Caco-2 (cell line): ENCODE measurements around the gene THAP11. TPM values are rescaled to one million over a fixed set of nuclear protein-coding genes. Genes with fewer than 3 reads are reported as not detected.

Source experiments
- BruUV-seq: library from RNA; stranded (reverse); fragments of 400-500 nt; replicated peaks from 2 replicates; lab custom pipeline; 2021; lab: Mats Ljungman, UMichigan
- CTCF ChIA-PET: fragments of 300-600 bp; sonication (Branson Sonifier 250); formaldehyde crosslinking; loops from one replicate; lab custom pipeline; 2022; ENCODE audit warnings: antibody characterized with exemption; lab: Charles Lee
- POLR2A ChIA-PET: fragments of 300-600 bp; sonication (Branson Sonifier 250); formaldehyde crosslinking; loops from one replicate; lab custom pipeline; 2022; ENCODE audit warnings: antibody characterized with exemption; lab: Charles Lee
- DNase-seq, 2 experiments: peaks; one replicate each; pipeline versions ENCODE4 v3.0.0 to v3.0.0-alpha.2; 2020 to 2022
- H3K27me3 ChIP-seq: replicated peaks from 2 replicates; pipeline ENCODE4 v1.6.0; 2011; ENCODE audit warnings: low read length; ENCODE audit not compliant: control insufficient read depth, insufficient read depth
- H3K36me3 ChIP-seq: 2 replicates; pipeline ENCODE4 v1.5.1; 2011; ENCODE audit warnings: low read length; ENCODE audit not compliant: control insufficient read depth, insufficient read depth
- H3K4me1 ChIP-seq: fragments of 250-450 bp; sonication (Bioruptor Pico); 2 replicates; pipeline ENCODE4 v1.5.1; 2020; ENCODE audit warnings: mild to moderate bottlenecking
- H3K4me3 ChIP-seq: 2 replicates; pipeline ENCODE4 v1.5.1; 2011; ENCODE audit warnings: low read depth, mild to moderate bottlenecking, control low read depth, low read length
- H3K9me3 ChIP-seq: fragments of 250-450 bp; sonication (Bioruptor Pico); 2 replicates; pipeline ENCODE4 v1.5.1; 2020; ENCODE audit warnings: mild to moderate bottlenecking, moderate library complexity
- H3K27ac Mint-ChIP-seq: one replicate; pipeline ENCODE4 v1.8.0; 2022; ENCODE audit warnings: mixed read lengths; ENCODE audit not compliant: unreplicated experiment
- H3K27me3 Mint-ChIP-seq: one replicate; pipeline ENCODE4 v1.8.0; 2022; ENCODE audit warnings: mixed read lengths; ENCODE audit not compliant: insufficient read depth, unreplicated experiment
- H3K36me3 Mint-ChIP-seq: one replicate; pipeline ENCODE4 v1.8.0; 2022; ENCODE audit warnings: mild to moderate bottlenecking, mixed read lengths; ENCODE audit not compliant: insufficient read depth, unreplicated experiment
- H3K4me1 Mint-ChIP-seq: one replicate; pipeline ENCODE4 v1.8.0; 2022; ENCODE audit warnings: low read depth, mixed read lengths; ENCODE audit not compliant: unreplicated experiment
- H3K4me3 Mint-ChIP-seq: one replicate; pipeline ENCODE4 v1.8.0; 2022; ENCODE audit warnings: mild to moderate bottlenecking, moderate library complexity, mixed read lengths; ENCODE audit not compliant: unreplicated experiment
- H3K9me3 Mint-ChIP-seq: one replicate; pipeline ENCODE4 v1.8.0; 2022; ENCODE audit warnings: mixed read lengths; ENCODE audit not compliant: unreplicated experiment
- CTCF ChIP-seq, 2 experiments: fragments of 200-600 bp in 1 of 2; IDR thresholded peaks; 1 replicate in 1 of 2; 2 replicates in 1 of 2; pipeline versions ENCODE4 v1.5.1 to v1.8.0; 2011 to 2022; ENCODE audit warnings: antibody characterized with exemption in 1 of 2, control low read depth in 1 of 2, inconsistent platforms in 1 of 2, low read depth in 1 of 2, low read length in 1 of 2, mild to moderate bottlenecking in 1 of 2, moderate library complexity in 1 of 2; ENCODE audit not compliant: insufficient read depth in 1 of 2, severe bottlenecking in 1 of 2, unreplicated experiment in 1 of 2
- intact Hi-C: fragments of 100-400 bp; cut with micrococcal nuclease; formaldehyde crosslinking; loops from one replicate; pipeline ENCODE4 v1.10.0; 2022; ENCODE audit not compliant: unreplicated experiment
- total RNA-seq: library from RNA; stranded (reverse); gene quantifications from 2 replicates; pipeline ENCODE4 v1.2.3, GENCODE V29; 2022

THAP11 gene
- total RNA-seq, 1 experiment from 2014 or later: 46.8 TPM

- intact Hi-C loops: loop anchor here (1.0 to 10.0 kb wide), 5 partner anchors 40 to 282 kb away; partner anchors contain the start of genes CENPT, CTCF, GFOD2 and NUTF2
- H3K4me1 ChIP-seq: peaks cover 10% of the 10 kb centered on the region; the same call in 1 of the 2 replicates
- ChIA-PET CTCF (interaction anchor here (0.6 to 3.0 kb wide), 26 partner anchors 9 to 737 kb away, joined by 3 to 47 read pairs (median 4); partner anchors contain the start of genes ACD, ATP6V0D1, EDC4 and GFOD2), POLR2A (interaction anchor here (0.5 to 2.0 kb wide), 19 partner anchors 10 to 1848 kb away, joined by 3 to 18 read pairs (median 4); partner anchors contain the start of genes ACD, CENPT, GFOD2 and NFATC3)
- TF ChIP-seq CTCF (IDR thresholded peaks at IDR 0.05; ENCODE audit: insufficient read depth in 1 of 2, low read depth in 1 of 2, low read length in 1 of 2, severe bottlenecking in 1 of 2, unreplicated experiment in 1 of 2): no peak
- Mint-ChIP-seq H3K9me3 (no peaks in the 10 kb centered on the region), H3K36me3 (peaks cover 33% of the 10 kb centered on the region), H3K4me3 (peak within 1 kb of the TSS; percentile 83), H3K27me3 (no peaks in the 10 kb centered on the region), H3K27ac (peak within 1 kb of the TSS; percentile 81), H3K4me1 (peaks cover 9% of the 10 kb centered on the region)
- peak within 1 kb of the TSS; percentile 88 for H3K4me3 ChIP-seq
- H3K36me3 ChIP-seq: 0 out of 2 replicates have a peak, but pooled peaks cover 1% of the 10 kb centered on the region
- no TSS peak for BruUV-seq
- no peaks in the 10 kb centered on the region for H3K27me3 ChIP-seq
- no peaks in the 10 kb centered on the region for H3K9me3 ChIP-seq
- DNase-seq: peak; percentile 99
Observed at GRCh38 chr16:67806428-67807147, 35.5 kb upstream of the THAP11 start, which contains the start of the genes RANBP10 and TSNAXIP1. TSS of gene RANBP10 (minus strand) at chr16:67806560. CDS start at chr16:67806536, 24 bp downstream. TSS of gene TSNAXIP1 (plus strand) at chr16:67806889. CDS start at chr16:67807150, 261 bp downstream.

GRCh38 chr16:67807148-67807682 is 34.9 kb upstream of the THAP11 start:
- DNase-seq: no peak

More at GRCh38 chr16:67807148-67807682, 34.9 kb upstream of the THAP11 start:
- TF ChIP-seq CTCF (IDR thresholded peaks at IDR 0.05; ENCODE audit: insufficient read depth in 1 of 2, low read depth in 1 of 2, low read length in 1 of 2, severe bottlenecking in 1 of 2, unreplicated experiment in 1 of 2): peak in 1 of 2 experiments; percentile 25
- Histone ChIP-seq H3K27me3 (no peaks in the 10 kb centered on the region), H3K36me3 (0 out of 2 replicates have a peak, but pooled peaks cover 1% of the 10 kb centered on the region), H3K4me1 (peaks cover 10% of the 10 kb centered on the region; the same call in 1 of the 2 replicates), H3K4me3 (peak overlapping the region; percentile 88), H3K9me3 (no peaks in the 10 kb centered on the region)
- Mint-ChIP-seq H3K4me1 (peaks cover 9% of the 10 kb centered on the region), H3K4me3 (peak overlapping the region; percentile 83), H3K9me3 (no peaks in the 10 kb centered on the region), H3K27ac (peak overlapping the region; percentile 81), H3K36me3 (peaks cover 33% of the 10 kb centered on the region), H3K27me3 (no peaks in the 10 kb centered on the region)
- intact Hi-C loops: loop anchor here (2.0 to 10.0 kb wide), 3 partner anchors 40 to 282 kb away; partner anchors contain the start of genes CENPT, CTCF, NUTF2 and RIPOR1
- BruUV-seq: no TSS peak
- ChIA-PET POLR2A (interaction anchor here (0.5 to 2.0 kb wide), 15 partner anchors 9 to 783 kb away, joined by 3 to 18 read pairs (median 5); partner anchors contain the start of genes ACD, CENPT, GFOD2 and NFATC3), CTCF (interaction anchor here (0.6 to 3.0 kb wide), 18 partner anchors 8 to 379 kb away, joined by 3 to 47 read pairs (median 6); partner anchors contain the start of genes ACD, ATP6V0D1, EDC4 and GFOD2)
